H9 (cell line): ENCODE measurements around the gene GTF2H4. TPM values are rescaled to one million over a fixed set of nuclear protein-coding genes. Genes with fewer than 3 reads are reported as not detected.
A peak's percentile ranks its signal among the peaks of the same experiment; 100 is the strongest.

ENCODE experiments used
- DNase-seq: peaks from one replicate; pipeline ENCODE4 v3.0.0-alpha.2; 2017
- H2AFZ ChIP-seq: one replicate; pipeline ENCODE4 v1.6.1; 2013; ENCODE audit warnings: mild to moderate bottlenecking, low read length, control low read depth, moderate library complexity
- H2AK5ac ChIP-seq: 2 replicates; pipeline ENCODE4 v1.6.1; 2013; ENCODE audit warnings: low read length, control low read depth, mixed read lengths; ENCODE audit not compliant: insufficient read length
- H2BK120ac ChIP-seq: one replicate; pipeline ENCODE4 v1.6.1; 2013; ENCODE audit warnings: low read depth, mild to moderate bottlenecking, low read length, control low read depth, inconsistent platforms; ENCODE audit not compliant: poor library complexity, severe bottlenecking
- H2BK12ac ChIP-seq: 2 replicates; pipeline ENCODE4 v1.6.1; 2013; ENCODE audit warnings: low read length, control low read depth, mixed read lengths, low read depth; ENCODE audit not compliant: insufficient read length
- H2BK15ac ChIP-seq: 2 replicates; pipeline ENCODE4 v1.6.1; 2013; ENCODE audit warnings: low read depth, low read length, control low read depth
- H2BK20ac ChIP-seq: one replicate; pipeline ENCODE4 v1.6.1; 2013; ENCODE audit warnings: low read depth, mild to moderate bottlenecking, low read length, control low read depth, inconsistent platforms; ENCODE audit not compliant: poor library complexity, severe bottlenecking
- H2BK5ac ChIP-seq: 2 replicates; pipeline ENCODE4 v1.6.1; 2013; ENCODE audit warnings: low read length, control low read depth, mixed read lengths; ENCODE audit not compliant: insufficient read length
- H3K14ac ChIP-seq: 2 replicates; pipeline ENCODE4 v1.6.1; 2013; ENCODE audit warnings: low read length, control low read depth; ENCODE audit not compliant: insufficient read depth
- H3K18ac ChIP-seq: 2 replicates; pipeline ENCODE4 v1.6.1; 2013; ENCODE audit warnings: low read depth, mild to moderate bottlenecking, mixed read lengths, low read length, control low read depth; ENCODE audit not compliant: insufficient read length
- H3K23ac ChIP-seq: 2 replicates; pipeline ENCODE4 v1.6.1; 2013; ENCODE audit warnings: low read length, control low read depth, mixed read lengths, low read depth; ENCODE audit not compliant: insufficient read length
- H3K23me2 ChIP-seq: 2 replicates; pipeline ENCODE4 v1.6.1; 2013; ENCODE audit warnings: low read depth, mild to moderate bottlenecking, mixed read lengths, low read length, control low read depth; ENCODE audit not compliant: insufficient read length, poor library complexity, severe bottlenecking
- H3K27ac ChIP-seq: 2 replicates; pipeline ENCODE4 v1.5.1; 2013; ENCODE audit warnings: low read length, control low read depth, mixed read lengths, low read depth; ENCODE audit not compliant: insufficient read length
- H3K27me3 ChIP-seq: 2 replicates; pipeline ENCODE4 v1.6.1; 2013; ENCODE audit warnings: low read length, control low read depth, inconsistent platforms; ENCODE audit not compliant: insufficient read depth
- H3K4ac ChIP-seq: 2 replicates; pipeline ENCODE4 v1.6.1; 2013; ENCODE audit warnings: low read depth, mild to moderate bottlenecking, control low read depth, inconsistent platforms, low read length, moderate library complexity
- H3K4me1 ChIP-seq: 2 replicates; pipeline ENCODE4 v1.6.1; 2013; ENCODE audit warnings: low read length, control low read depth, inconsistent platforms; ENCODE audit not compliant: insufficient read depth
- H3K4me2 ChIP-seq: 2 replicates; pipeline ENCODE4 v1.6.1; 2013; ENCODE audit warnings: low read length, control low read depth, mixed read lengths; ENCODE audit not compliant: insufficient read length, insufficient read depth
- H3K56ac ChIP-seq: 2 replicates; pipeline ENCODE4 v1.6.1; 2013; ENCODE audit warnings: low read depth, mild to moderate bottlenecking, mixed read lengths, low read length, control low read depth; ENCODE audit not compliant: insufficient read length
- H3K79me1 ChIP-seq: 2 replicates; pipeline ENCODE4 v1.6.1; 2013; ENCODE audit warnings: low read depth, mild to moderate bottlenecking, moderate library complexity, low read length, control low read depth, inconsistent platforms; ENCODE audit not compliant: insufficient read depth, poor library complexity, severe bottlenecking
- H3K79me2 ChIP-seq: 2 replicates; pipeline ENCODE4 v1.6.1; 2013; ENCODE audit warnings: low read length, control low read depth, inconsistent platforms; ENCODE audit not compliant: insufficient read depth
- H3K9ac ChIP-seq: 2 replicates; pipeline ENCODE4 v1.6.1; 2013; ENCODE audit warnings: low read length, control low read depth, mixed read lengths; ENCODE audit not compliant: insufficient read length; ENCODE audit errors: extremely low read depth
- H3K9me3 ChIP-seq: one replicate; pipeline ENCODE4 v1.6.1; 2013; ENCODE audit warnings: low read depth, low read length, inconsistent platforms; ENCODE audit not compliant: control insufficient read depth
- H3T11ph ChIP-seq: one replicate; pipeline ENCODE4 v1.6.1; 2013; ENCODE audit warnings: mild to moderate bottlenecking, low read length, control low read depth, inconsistent platforms
- H4K20me1 ChIP-seq: one replicate; pipeline ENCODE4 v1.6.1; 2013; ENCODE audit not compliant: control insufficient read depth, insufficient read length, insufficient read depth
- H4K5ac ChIP-seq: 2 replicates; pipeline ENCODE4 v1.6.1; 2013; ENCODE audit warnings: low read depth, mild to moderate bottlenecking, mixed read lengths, low read length, control low read depth; ENCODE audit not compliant: insufficient read length
- H4K8ac ChIP-seq: replicated peaks from 2 replicates; pipeline ENCODE4 v1.6.1; 2013; ENCODE audit warnings: low read length, control low read depth, mixed read lengths, low read depth; ENCODE audit not compliant: insufficient read length
- H4K91ac ChIP-seq: 2 replicates; pipeline ENCODE4 v1.6.1; 2013; ENCODE audit warnings: low read depth, mild to moderate bottlenecking, moderate library complexity, mixed read lengths, low read length, control low read depth; ENCODE audit not compliant: insufficient read length
- H3K27ac Mint-ChIP-seq, 3 experiments: 2 replicates in 2 of 3; 3 replicates in 1 of 3; pipeline ENCODE4 v1.8.0; 2020 to 2021; ENCODE audit warnings: mixed read lengths in 3 of 3, mild to moderate bottlenecking in 1 of 3, moderate library complexity in 1 of 3
- H3K27me3 Mint-ChIP-seq: 2 replicates; pipeline ENCODE4 v1.8.0; 2021; ENCODE audit warnings: low read depth, mild to moderate bottlenecking, moderate library complexity, mixed read lengths
- H3K36me3 Mint-ChIP-seq, 3 experiments: 2 replicates in 2 of 3; 3 replicates in 1 of 3; pipeline ENCODE4 v1.8.0; 2020 to 2021; ENCODE audit warnings: low read depth in 3 of 3, mixed read lengths in 3 of 3; ENCODE audit not compliant: insufficient read depth in 1 of 3
- H3K4me1 Mint-ChIP-seq, 2 experiments: 2 replicates each; pipeline ENCODE4 v1.8.0; 2020; ENCODE audit warnings: mixed read lengths in 2 of 2
- H3K4me3 Mint-ChIP-seq, 2 experiments: 2 replicates in 1 of 2; 3 replicates in 1 of 2; pipeline ENCODE4 v1.8.0; 2020 to 2021; ENCODE audit warnings: mild to moderate bottlenecking in 2 of 2, mixed read lengths in 2 of 2, moderate library complexity in 1 of 2
- H3K9me3 Mint-ChIP-seq, 2 experiments: 2 replicates in 1 of 2; 3 replicates in 1 of 2; pipeline ENCODE4 v1.8.0; 2020; ENCODE audit warnings: mild to moderate bottlenecking in 2 of 2, mixed read lengths in 2 of 2, moderate library complexity in 1 of 2
- CTCF ChIP-seq: fragments of 200-600 bp; sonication (generic); conservative IDR thresholded peaks from 3 replicates; pipeline ENCODE4 v1.8.0; 2021; ENCODE audit warnings: antibody characterized with exemption, mild to moderate bottlenecking
- WGBS: extraction: QIAGEN DNeasy Blood & Tissue Kit; methylation state at CpG from one replicate; pipeline ENCODE4 v1.1.7; 2013; ENCODE audit warnings: missing lambda C conversion rate, low lambda C conversion rate, mixed read lengths; ENCODE audit not compliant: insufficient read length; ENCODE audit errors: extremely low coverage; 5-methylcytosine and 5-hydroxymethylcytosine counted together
- total RNA-seq: library from RNA; stranded (reverse); gene quantifications from 2 replicates; pipeline ENCODE4 v1.2.1, GENCODE V29; 2021

GTF2H4 gene
- total RNA-seq, 1 experiment from 2014 or later, result 60.8 TPM

GRCh38 chr6:30942338-30943060, 34.5 kb downstream of the GTF2H4 start:
- no CpG with 5 or more reads among the region's 15 CpGs for WGBS
- peak overlapping the region; percentile 50 to 79 (median 72); a peak in 4 of 7 replicates for H3K27ac Mint-ChIP-seq
- peak overlapping the region; percentile 13 for H3K4me2 ChIP-seq

More at GRCh38 chr6:30942338-30943060, 34.5 kb downstream of the GTF2H4 start:
- Histone ChIP-seq H4K91ac (peak overlapping the region; percentile 0), H2BK120ac (no peak overlapping the region), H3K27me3 (no peaks in the 10 kb centered on the region), H2BK20ac (no peak overlapping the region), H3K23me2 (no peaks in the 10 kb centered on the region), H3K4ac (no peak overlapping the region; the same call in 1 of the 2 replicates), H3K9ac (no peak overlapping the region), H3K18ac (peak overlapping the region; percentile 83), H3K79me1 (no peaks in the 10 kb centered on the region), H2BK15ac (no peak overlapping the region), H2BK5ac (no peak overlapping the region), H2BK12ac (no peak overlapping the region), H3K56ac (no peak overlapping the region), H3T11ph (no peak overlapping the region), H3K79me2 (no peaks in the 10 kb centered on the region), H3K4me1 (peaks cover 6% of the 10 kb centered on the region; the same call in 1 of the 2 replicates), H4K5ac (no peak overlapping the region), H2AK5ac (no peak overlapping the region), H3K27ac (no peak overlapping the region), H4K8ac (no peak overlapping the region), H3K14ac (peak overlapping the region; percentile 87), H2AFZ (no peak overlapping the region), H4K20me1 (no peaks in the 10 kb centered on the region), H3K9me3 (no peaks in the 10 kb centered on the region), H3K23ac (no peak overlapping the region)
- peak overlapping the region in 1 of 2 experiments; percentile 41; a peak in 2 of 5 replicates for H3K4me3 Mint-ChIP-seq
- DNase-seq, result peak; percentile 95
- peaks cover 29 to 43% of the 10 kb centered on the region in 2 experiments for H3K4me1 Mint-ChIP-seq
- TF ChIP-seq CTCF, result peak; percentile 68
- H3K9me3 Mint-ChIP-seq, result no peaks in the 10 kb centered on the region
- no peaks in the 10 kb centered on the region for H3K36me3 Mint-ChIP-seq
- peaks cover 3% of the 10 kb centered on the region for H3K27me3 Mint-ChIP-seq
